Measurements from ENCODE around the gene TMEM201.
"Not testable (repeated sequence)": the region's sequence is repeated elsewhere in the genome, so short reads cannot be mapped to it uniquely, and the experiment has no call there.

TMEM201 gene

DNA sequence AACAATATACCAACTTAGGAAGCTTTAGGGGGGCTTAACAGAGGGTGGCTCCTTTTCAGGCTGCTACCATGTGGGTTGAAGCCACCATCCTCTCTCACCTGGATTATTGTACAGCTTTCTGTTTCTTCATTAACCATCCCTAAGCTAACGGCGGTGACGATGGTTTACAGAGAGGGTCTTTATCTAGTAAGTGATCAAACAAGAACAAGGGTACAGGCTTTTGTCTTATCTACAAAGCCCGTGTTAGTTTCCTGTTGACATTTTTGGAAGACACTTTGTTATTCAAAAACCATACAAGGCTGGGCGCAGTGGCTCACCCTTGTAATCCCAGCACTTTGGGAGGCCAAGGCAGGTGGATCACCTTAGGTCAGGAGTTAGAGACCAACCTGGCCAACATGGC lies 29.0 kb upstream of the TMEM201 start:
- TF ChIP-seq, protein P1, sequence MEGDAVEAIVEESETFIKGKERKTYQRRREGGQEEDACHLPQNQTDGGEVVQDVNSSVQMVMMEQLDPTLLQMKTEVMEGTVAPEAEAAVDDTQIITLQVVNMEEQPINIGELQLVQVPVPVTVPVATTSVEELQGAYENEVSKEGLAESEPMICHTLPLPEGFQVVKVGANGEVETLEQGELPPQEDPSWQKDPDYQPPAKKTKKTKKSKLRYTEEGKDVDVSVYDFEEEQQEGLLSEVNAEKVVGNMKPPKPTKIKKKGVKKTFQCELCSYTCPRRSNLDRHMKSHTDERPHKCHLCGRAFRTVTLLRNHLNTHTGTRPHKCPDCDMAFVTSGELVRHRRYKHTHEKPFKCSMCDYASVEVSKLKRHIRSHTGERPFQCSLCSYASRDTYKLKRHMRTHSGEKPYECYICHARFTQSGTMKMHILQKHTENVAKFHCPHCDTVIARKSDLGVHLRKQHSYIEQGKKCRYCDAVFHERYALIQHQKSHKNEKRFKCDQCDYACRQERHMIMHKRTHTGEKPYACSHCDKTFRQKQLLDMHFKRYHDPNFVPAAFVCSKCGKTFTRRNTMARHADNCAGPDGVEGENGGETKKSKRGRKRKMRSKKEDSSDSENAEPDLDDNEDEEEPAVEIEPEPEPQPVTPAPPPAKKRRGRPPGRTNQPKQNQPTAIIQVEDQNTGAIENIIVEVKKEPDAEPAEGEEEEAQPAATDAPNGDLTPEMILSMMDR (conservative IDR thresholded peaks at IDR 0.05; ENCODE audit: control insufficient read depth, insufficient read depth, low read depth, low read length): no peak
- no peak overlapping the region for H3K4me3 ChIP-seq (ENCODE audit: control insufficient read depth, low read depth, low read length)
- no peak for DNase-seq (ENCODE audit: low read depth)

DNA sequence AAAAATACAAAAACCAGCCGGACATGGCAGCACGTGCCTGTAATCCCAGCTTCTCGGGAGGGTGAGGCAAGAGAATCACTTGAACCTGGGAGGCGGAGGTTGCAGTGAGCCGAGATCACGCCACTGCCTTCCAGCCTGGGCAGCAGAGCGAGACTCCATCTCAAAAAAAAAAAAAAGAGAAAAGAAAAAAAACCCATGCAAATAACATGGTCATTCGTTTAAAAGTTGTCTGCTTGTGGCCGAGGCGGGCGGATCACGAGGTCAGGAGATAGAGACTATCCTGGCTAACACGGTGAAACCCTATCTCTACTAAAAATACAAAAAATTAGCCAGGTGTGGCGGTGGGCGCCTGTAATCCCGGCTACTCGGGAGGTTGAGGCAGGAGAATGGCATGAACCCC lies 28.6 kb upstream of the TMEM201 start:
- H3K4me3 ChIP-seq (ENCODE audit: control insufficient read depth, low read depth, low read length); DNase-seq (ENCODE audit: low read depth): not testable (repeated sequence)

DNA sequence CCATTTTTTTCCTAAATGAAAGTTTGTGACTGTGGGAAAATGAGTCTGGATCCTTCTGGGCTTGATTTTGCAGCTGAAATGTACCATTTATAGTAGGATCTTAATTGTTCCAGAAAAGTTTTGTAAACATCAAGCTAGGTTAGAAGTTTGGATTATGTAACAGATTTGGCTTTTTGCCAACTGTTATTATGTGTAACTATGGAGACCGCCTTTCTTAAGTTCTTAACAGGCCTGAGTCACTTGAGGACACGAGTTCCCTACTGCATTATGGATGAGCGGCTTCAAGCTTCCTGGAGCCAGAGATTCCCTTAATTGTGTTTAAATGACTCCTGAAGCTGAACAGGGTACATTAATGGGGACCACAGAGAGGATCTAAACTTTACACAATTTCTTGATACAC lies 27.3 kb upstream of the TMEM201 start:
- no peak overlapping the region for H3K4me3 ChIP-seq (ENCODE audit: control insufficient read depth, low read depth, low read length)
- TF ChIP-seq, protein P1 (conservative IDR thresholded peaks at IDR 0.05; ENCODE audit: control insufficient read depth, insufficient read depth, low read depth, low read length): no peak
- peak; percentile 95 for DNase-seq (ENCODE audit: low read depth)

DNA sequence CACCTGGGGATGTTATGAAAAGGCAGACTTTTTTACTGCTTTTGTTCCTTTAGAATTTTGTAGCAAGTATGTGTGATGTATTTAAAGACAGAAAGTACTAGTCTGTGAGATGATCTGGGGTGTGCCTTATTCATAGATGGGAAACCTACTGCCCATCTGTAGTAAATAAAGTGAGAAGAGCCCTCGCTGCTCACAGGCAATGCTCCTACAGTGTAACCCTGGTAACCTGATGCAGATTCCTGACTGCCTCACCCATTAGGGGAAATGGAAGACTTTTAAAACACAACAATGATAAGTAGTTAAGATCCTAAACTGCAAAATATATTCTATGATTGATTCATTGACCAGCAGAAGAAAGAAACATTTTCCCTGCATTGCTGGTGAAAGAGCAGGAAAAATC lies 19.4 kb upstream of the TMEM201 start:
- DNase-seq (ENCODE audit: low read depth): no peak
- H3K4me3 ChIP-seq (ENCODE audit: control insufficient read depth, low read depth, low read length): no peak overlapping the region
- TF ChIP-seq, protein P1 (conservative IDR thresholded peaks at IDR 0.05; ENCODE audit: control insufficient read depth, insufficient read depth, low read depth, low read length): no peak

DNA sequence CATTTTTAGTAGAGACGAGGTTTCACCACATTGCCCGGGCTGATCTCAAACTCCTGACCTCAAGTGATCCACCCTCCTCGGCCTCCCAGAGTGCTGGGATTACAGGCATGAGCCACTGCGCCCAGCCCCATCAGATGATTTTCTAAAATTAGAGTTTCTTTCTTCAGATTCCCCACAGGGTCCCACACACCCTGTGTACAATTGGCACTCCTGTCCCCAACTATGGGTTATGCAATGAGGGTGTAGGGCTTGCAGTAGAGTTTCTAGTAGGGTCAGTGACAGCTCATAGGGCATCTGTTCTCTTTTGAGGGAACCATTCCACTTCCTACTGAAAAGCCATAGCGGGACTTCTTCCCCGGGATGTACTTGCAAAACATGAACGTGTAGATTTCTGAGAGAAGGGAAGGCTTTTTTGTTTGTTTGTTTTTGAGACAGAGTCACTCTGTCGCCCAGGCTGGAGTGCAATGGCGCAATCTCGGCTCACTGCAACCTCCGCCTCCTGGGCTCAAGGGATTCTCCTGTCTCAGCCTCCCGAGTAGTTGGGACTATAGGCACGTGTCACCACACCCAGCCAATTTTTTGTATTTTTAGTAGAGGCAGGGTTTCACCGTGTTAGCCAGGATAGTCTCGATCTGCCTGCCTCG lies 17.7 kb upstream of the TMEM201 start:
- not testable (repeated sequence) for H3K4me3 ChIP-seq (ENCODE audit: control insufficient read depth, low read depth, low read length); DNase-seq (ENCODE audit: low read depth)

DNA sequence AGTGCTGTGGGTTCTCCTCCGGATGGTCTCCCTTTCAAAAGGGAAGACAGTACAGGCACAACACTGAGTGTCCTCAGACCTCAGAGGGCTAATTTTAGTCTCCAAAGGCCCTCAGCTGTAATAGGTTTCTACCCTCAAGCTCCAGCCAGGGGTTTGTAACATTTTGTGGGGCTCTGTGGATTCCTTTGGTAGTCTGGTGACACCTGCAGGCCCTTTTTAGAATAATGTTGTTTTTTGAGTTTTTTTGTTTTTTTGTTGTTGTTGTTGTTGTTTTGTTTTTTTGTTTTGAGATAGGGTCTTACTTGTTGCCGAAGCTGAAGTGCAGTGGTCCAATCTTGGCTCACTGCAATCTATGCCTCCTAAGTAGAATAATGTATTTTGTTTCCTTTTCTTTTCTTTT lies 15.0 kb upstream of the TMEM201 start:
- peak; percentile 49 for DNase-seq (ENCODE audit: low read depth)
- H3K4me3 ChIP-seq (ENCODE audit: control insufficient read depth, low read depth, low read length): no peak overlapping the region
- TF ChIP-seq, protein P1 (conservative IDR thresholded peaks at IDR 0.05; ENCODE audit: control insufficient read depth, insufficient read depth, low read depth, low read length): peak; percentile 37

DNA sequence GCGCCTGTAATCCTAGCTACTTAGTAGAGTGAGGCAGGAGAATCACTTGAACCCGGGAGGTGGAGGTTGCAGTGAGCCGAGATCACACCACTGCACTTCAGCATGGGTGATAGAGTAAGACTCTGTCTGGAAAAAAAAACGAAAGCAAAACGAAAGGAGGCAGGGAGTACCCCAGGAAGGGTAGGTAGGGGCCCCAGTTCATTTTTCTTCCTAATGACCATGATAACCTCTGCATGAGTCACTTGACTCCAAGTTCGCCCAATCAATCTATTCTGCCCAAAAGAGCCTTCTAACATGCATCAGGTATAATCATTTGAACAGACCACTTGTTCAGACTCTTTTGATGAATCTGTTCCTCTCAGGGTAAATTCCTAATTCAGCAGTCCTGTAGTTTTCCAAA lies 13.2 kb upstream of the TMEM201 start:
- H3K4me3 ChIP-seq (ENCODE audit: control insufficient read depth, low read depth, low read length): no peak overlapping the region
- no peak for DNase-seq (ENCODE audit: low read depth)
- TF ChIP-seq, protein P1 (conservative IDR thresholded peaks at IDR 0.05; ENCODE audit: control insufficient read depth, insufficient read depth, low read depth, low read length): no peak

DNA sequence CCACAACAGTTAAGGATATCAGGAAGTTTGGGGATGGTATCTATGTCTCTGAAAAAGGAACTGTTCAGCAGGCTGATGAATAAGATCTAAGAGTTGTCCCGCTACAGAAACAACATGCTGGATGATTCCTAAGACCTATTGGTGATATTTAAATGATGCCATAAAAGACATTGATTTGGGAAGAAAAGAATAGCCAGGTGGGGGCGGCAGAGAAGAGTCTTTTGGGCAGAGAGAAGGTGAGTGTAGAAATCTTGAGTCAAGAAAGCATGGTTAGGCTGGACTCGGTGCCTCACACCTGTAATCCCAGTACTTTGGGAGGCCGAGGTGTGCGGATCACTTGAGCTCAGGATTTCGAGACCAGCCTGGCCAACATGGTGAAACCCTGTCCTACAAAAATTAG lies 11.8 kb upstream of the TMEM201 start:
- TF ChIP-seq, protein P1 (conservative IDR thresholded peaks at IDR 0.05; ENCODE audit: control insufficient read depth, insufficient read depth, low read depth, low read length): no peak
- DNase-seq (ENCODE audit: low read depth): no peak

More for the DNA sequence above, 11.8 kb upstream of the TMEM201 start:
- H3K4me3 ChIP-seq (ENCODE audit: control insufficient read depth, low read depth, low read length): no peak overlapping the region

Measured in fibroblast of mammary gland (primary cell).